ENCODE results near the gene ELFN2.

DNA sequence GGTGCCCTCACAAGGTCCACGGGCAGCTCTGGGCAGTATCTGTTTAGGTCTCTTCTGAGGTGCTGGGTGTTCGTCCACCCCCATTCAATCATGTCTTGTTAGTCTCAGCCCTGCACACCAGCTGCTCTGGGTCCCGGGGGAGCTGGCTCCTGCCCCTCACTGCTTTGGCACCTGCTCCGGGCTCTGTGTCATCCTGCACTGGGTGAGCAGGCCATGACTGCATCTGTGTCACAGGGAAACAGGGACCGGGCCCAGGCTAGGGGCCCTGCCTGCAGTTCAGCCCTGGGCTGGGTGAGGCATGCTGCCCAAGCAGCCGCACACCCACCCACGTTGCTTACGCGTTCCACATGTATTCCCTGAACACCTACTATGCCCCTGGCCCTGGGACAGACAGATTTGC lies 43.9 kb downstream of the ELFN2 start:
- TF ChIP-seq, protein P1, sequence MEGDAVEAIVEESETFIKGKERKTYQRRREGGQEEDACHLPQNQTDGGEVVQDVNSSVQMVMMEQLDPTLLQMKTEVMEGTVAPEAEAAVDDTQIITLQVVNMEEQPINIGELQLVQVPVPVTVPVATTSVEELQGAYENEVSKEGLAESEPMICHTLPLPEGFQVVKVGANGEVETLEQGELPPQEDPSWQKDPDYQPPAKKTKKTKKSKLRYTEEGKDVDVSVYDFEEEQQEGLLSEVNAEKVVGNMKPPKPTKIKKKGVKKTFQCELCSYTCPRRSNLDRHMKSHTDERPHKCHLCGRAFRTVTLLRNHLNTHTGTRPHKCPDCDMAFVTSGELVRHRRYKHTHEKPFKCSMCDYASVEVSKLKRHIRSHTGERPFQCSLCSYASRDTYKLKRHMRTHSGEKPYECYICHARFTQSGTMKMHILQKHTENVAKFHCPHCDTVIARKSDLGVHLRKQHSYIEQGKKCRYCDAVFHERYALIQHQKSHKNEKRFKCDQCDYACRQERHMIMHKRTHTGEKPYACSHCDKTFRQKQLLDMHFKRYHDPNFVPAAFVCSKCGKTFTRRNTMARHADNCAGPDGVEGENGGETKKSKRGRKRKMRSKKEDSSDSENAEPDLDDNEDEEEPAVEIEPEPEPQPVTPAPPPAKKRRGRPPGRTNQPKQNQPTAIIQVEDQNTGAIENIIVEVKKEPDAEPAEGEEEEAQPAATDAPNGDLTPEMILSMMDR (conservative IDR thresholded peaks at IDR 0.05), result no peak
- TF ChIP-seq EZH2 (IDR thresholded peaks at IDR 0.05; ENCODE audit: low read depth), result no peak
